SIG-M5 treated with dmso at 0.1 percent for 504 hours (cell line): ENCODE results near the gene STX1B.
A peak's percentile ranks its signal among the peaks of the same experiment; 100 is the strongest.

ENCODE experiments used
- DNase-seq: peaks from one replicate; lab custom pipeline; 2025; ENCODE audit not compliant: unreplicated experiment; lab: John Stamatoyannopoulos, UW

The STX1B gene

DNA sequence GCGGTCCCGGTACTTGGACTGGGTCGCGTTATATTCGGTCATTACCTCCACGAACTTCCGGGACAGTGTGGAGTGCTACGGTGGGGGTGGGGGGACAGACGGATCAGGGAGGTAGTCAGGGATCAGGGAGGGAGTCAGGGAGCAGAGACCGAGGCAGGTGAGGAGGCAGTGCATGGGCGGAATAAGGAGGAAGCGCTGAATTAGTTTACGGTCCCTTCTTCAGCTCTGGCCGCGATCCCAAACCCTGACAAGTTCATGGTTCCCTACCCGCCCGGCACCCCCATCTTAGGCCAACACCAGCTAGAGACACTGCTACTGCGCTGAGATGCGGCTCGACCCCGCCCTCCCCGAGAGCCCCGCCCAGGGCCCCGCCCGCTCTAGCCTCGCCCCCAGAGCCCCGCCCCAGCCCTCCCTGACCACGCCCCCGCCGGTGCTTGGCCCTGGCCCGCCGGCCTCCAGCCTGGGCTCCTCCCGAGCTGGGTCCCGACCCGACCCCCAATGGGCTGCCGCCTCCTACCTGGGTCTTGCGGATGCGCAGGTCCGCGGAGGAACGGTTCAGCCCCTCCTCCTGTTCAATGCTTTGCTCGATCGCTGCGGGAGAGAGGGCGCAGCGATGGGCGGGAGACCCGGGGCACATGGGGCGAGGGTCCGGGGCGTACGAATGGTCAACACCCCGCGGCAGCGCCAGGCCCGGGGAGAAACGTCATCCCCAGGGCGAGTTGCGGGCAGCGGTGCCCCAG lies 13.3 kb downstream of the STX1B start:
- DNase-seq, result peak; percentile 55

DNA sequence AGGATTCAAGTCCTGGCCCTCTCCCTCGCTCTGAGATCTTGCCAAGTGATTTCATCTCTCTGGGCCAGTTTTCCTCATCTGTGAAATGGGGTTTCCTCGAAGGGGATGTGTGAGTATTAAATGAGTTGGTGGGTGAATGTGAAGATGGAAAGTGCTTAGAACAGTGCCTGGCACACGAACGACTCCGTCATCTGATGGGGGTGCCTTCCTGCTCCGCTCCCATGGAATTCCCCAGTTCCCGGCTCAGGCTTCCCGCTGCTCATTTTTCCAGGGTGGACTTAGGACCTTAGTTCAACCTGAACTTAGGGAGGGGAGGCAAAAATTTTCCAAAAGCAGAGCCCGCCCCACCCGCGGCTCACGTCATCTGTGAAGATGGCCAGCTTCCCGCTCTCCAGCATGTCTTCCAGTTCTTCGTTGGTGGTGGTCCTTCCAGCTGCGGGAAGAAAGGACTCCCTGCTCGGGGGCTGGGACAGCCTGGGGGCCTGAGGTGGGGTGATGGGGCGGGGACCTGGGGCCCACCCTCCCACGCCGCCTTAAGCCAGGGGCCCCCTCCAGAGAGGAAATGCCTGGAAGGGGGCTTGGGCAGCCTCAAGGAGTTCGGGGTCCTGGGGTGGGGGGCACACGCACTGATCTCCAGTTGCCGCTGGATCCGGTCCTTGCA lies 14.0 kb downstream of the STX1B start:
- DNase-seq, result no peak

DNA sequence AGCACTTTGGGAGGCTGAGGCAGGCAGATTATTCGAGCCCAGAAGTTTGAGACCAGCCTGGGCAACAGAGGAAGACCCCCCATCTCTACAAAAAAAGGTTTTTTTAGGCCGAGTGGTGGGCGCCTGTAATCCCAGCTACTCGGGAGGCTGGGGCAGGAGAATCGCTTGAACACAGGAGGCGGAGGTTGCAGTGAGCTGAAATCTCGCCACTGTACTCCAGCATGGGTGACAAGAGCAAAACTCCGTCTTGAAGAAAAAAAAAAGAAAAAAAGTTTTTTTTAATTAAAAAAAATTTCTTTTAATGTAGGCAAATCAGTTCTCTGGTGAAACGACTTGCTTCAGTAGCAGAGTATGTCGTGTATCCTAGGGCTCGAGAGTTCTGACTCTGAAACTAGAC lies 14.5 kb downstream of the STX1B start:
- no peak for DNase-seq

DNA sequence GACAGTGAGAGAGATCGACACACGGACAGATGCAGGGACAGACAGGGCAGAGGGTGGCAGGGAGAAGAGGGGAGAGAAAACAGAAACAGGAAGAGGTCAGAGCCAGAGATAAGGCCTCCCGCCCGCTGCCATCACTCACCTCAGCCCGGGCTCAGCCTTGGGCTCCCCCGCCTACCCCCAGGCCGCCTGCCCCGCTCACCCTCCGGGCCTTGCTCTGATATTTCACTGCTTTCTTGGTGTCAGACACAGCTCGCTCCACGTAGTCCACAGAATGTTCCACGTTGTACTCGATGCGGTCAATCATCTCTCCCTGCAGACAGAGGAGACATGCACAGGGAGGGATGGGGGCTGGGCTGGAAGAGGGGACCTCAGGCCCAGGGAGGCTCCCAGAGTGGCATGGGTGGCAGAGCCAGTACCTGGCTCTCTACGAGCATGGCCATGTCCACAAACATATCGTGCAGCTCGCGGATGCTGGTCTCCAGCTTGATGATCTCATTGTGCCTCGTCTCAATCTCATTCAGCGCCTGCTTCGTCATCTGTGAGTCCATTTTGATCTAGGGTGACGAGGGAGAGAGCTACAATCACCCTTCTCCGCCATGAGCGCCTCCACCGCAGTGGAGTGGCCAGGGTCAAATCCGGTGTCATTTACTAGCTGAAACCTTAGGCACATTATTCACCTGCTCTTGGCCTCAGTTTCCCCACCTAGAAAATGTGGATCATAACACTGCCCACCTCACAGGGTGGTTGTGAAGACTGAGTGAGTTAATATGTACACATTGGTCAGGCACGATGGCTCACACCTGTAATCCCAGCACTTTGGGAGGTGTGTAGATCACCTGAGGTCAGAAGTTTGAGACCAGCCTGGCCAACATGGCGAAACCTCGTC lies 17.3 kb downstream of the STX1B start:
- DNase-seq, result no peak

DNA sequence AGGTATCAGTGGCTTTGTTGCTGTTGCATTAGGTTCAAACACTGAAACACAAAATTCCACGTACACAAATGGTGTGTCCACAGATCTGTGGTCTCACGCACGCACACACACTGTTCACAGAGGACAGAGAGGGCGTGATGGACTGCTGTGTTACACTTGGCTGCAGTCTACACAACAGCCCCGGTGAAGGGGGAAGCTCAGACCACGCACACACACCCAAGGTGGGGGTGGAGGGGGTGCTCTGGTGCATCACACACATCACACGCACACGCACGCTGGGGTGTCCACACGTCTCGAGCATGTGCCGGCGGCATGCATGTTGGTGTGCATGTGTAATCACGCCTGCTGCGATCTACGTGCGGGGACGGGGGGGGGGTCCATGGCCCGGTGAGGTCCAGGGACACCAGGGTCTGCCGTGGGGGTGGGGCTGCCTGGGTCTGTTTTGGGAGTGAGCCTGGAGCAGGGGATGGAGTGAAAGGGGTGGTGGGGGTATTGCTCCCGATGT lies 18.1 kb downstream of the STX1B start:
- no peak for DNase-seq

DNA sequence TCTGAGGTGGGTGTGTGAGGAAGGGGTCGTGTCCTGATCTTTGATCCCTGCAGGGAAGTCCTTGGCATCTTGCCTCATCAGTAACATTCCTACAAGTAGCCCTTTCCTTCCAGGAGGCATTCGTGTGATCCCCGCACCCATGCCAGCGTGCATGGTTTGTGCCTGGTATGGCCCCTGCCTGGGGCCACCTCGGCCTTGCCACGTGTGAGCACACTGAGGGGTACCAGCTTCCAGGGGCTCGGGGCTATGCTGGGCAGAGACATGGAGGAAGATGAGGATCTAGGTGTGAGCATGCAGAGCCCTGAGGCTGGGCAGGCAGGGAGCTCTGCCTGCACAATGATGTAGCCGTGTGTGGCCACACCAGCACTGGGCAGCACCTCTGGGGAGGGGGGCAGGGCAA lies 19.4 kb downstream of the STX1B start:
- no peak for DNase-seq

DNA sequence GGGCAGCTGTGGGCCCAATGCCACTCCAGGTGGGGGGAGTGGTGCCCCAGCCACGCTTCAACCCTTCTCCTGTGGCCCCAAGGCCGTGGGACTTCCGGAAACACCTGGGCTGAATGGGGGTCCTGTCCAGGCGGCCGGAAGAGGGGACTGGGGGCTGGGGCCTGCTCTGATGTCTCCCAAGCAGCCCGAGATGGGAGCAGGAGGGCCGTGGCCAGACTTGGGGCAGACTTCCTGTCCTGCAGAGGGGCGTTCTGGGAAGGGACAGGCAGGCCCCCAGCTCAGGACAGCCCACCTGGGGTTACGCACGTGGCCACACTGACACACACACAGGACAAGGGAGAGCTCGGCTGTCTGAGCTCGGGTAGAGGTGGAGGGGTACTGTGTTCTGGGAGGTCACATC lies 20.3 kb downstream of the STX1B start:
- no peak for DNase-seq

DNA sequence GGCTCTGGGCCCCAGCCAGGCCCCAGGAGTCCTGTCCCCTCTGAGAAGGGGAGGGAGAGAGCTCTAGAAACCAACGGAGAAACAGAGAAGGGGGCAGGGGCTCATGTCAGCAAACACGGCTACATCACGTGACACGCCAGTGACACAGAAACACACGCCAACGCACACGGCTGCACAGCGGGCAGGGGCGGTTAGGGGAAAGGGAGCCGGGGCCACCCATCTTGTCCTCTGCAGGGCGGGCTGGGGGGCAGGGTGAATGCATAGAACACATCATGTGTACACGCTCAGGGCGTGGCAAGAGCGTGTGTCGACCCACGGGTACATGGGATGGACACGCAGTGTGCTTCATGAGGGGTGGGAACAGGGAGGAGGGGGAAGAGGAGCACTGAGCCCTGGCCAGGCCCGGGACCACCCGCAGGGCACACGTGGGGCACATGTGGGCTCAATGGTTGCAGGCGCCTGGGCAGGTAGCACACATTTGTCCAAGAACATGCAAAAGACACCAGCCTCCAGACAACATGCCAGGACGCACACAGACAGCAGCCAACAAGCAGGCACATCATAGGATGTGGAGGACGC lies 20.9 kb downstream of the STX1B start:
- no peak for DNase-seq

DNA sequence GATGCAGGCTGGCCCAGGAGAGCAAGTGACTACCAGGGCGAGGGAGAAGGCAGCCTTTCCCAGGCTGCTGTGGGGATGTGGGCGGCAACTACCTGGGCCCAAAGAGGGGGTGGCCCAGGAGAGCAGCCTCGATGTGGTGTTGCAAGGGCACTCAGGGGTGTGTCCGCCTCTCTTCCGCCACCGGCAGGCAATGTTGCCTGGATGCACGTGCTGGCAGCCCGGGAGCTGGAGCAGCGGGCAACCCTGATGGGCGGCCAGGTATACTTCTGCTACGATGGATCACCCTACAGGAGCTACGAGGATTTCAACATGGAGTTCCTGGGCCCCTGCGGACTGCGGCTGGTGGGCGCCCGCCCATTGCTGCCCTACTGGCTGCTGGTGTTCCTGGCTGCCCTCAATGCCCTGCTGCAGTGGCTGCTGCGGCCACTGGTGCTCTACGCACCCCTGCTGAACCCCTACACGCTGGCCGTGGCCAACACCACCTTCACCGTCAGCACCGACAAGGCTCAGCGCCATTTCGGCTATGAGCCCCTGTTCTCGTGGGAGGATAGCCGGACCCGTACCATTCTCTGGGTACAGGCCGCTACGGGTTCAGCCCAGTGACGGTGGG lies 22.8 kb downstream of the STX1B start:
- DNase-seq, result no peak

DNA sequence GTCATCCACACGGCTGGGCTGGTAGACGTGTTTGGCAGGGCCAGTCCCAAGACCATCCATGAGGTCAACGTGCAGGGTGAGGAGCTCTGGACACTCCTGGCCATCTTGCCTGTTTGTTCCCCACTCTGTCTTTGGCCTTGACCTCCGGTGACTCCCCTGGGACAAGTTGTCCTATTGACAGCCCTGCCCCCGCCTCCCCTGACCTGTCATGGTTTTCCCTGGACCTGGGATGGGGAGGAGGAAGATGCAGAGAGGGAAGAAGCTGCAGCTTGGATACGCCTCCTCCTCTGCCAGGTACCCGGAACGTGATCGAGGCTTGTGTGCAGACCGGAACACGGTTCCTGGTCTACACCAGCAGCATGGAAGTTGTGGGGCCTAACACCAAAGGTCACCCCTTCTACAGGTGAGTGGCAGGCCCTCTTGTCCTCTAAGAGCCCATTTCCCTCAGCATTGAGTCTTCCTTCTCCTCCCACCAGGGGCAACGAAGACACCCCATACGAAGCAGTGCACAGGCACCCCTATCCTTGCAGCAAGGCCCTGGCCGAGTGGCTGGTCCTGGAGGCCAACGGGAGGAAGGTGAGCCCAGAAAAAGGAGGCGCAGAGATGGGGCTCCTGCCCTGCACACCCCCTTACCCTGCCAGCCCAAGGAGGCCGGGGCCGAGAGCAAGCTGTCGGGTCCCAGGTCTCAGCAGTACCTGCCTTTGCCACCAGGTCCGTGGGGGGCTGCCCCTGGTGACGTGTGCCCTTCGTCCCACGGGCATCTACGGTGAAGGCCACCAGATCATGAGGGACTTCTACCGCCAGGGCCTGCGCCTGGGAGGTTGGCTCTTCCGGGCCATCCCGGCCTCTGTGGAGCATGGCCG lies 24.1 kb downstream of the STX1B start:
- DNase-seq, result no peak

DNA sequence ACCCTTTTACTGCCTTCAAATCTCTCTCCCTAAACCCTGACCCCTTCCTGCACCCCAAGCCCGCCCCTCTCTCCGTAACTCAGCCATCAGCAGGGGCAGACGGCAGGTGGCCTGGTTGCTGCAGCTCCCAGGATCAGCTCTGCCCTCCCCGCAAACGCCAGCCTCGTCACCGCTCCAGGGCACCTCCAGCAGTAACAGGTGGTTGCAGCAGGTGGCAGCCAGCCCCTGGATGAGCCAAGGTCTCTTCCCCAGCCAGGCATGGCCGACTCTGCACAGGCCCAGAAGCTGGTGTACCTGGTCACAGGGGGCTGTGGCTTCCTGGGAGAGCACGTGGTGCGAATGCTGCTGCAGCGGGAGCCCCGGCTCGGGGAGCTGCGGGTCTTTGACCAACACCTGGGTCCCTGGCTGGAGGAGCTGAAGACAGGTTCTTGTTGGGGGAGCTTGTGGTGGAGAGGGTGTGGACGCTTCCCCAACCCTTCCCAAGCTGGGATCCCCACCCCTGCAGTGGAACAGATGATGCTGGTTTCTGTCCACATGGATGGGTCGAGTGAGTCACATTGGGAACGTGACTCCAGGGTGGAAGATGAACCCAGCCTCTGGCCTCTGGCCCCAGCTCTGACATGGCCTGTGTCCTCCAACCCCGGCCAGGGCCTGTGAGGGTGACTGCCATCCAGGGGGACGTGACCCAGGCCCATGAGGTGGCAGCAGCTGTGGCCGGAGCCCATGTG lies 24.9 kb downstream of the STX1B start:
- peak; percentile 31 for DNase-seq

DNA sequence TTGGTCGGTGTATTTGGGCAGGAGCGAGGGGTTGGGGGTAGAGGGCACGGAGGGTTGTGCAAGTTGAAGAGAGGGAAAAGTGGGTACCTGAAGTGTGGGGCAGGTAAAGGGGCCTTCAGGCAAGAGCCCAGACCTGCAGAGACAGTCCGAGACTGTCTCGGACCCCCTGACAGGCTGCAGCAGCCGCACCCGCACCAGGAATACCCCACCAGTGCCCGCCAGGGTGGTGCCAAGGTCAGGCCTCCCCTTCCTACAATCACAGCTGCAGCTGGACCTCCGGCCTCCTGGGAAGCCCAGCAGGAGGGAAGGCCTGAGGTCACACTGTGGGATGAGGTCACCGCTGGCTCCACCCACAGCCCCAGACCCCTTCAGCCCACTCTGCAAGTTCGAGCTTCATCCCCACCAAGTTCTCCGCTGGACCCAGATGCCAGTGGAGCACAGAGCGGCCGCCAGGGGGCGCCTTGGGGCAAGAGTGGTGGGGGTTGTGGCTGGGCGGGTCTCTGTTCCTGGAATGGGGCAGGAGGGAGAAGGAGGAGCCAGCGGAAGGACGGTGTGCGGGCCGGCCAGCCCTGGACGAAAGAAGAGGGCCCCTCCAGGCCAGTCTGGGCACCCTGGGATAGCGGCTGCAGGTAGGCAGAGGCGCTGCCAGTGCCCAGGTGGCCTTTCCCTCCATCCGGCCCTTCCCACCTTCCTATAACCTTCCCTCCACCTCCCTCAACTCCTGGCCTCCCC lies 25.6 kb downstream of the STX1B start, which contains the start of gene HSD3B7:
Gene HSD3B7, plus strand, starts transcription at position 539 of the 732 bp plus-strand sequence. CDS start 452 bp downstream, outside the sequence.
- peak; percentile 49 for DNase-seq

DNA sequence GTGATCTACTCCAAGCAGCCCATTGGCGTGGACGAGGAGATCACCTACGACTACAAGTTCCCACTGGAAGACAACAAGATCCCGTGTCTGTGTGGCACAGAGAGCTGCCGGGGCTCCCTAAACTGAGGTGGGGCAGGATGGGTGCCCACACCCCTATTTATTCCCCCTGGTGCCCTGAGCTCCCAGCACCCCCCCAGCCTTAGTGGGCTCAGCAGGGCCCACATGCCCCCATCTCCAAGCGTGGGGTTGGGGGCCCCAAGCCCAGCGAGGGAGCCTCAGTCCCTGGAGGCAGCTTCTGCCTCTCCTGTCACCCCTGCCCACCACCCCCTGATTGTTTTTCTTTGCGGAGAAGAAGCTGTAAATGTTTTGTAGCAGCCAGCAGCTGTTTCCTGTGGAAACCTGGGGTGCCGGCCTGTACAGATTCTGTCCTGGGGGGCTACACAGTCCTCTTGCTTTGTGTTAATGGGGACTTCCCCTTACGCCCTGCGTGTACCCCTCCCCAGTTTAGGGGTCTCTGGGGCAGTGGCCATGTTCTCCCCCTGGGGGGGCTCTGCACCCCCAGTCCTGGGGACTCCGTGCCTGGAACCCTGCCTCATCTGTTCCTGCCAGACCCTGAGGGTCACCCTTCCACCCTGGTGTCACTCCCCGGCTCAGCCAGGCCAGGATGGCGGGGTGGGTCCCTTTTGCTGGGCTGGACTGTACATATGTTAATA lies 26.4 kb downstream of the STX1B start:
- DNase-seq, result no peak

DNA sequence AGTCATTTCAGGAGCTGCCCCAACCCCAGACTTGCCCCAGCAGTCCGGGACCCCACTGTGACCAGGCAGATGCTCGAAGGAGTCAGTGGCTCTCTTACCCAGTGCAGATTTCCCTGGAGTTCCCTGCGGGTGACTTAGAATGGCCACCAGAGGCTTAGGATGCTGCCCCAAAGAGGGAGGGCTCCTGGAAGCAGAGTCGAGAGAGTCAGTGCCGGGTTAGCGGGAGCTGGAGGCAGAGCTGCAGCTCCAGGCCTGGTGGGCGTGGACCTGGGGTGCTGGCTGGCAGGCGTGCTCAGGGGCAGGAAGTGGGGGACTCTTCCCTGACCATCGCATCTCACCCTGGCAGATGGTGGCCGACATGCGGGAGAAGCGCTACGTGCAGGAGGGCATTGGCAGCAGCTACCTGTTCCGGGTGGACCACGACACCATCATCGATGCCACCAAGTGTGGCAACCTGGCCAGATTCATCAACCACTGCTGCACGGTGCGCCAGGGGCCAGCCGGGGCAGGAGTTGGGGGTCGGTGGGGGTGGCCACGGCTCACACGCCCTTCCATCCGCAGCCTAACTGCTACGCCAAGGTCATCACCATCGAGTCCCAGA lies 27.0 kb downstream of the STX1B start:
- no peak for DNase-seq

DNA sequence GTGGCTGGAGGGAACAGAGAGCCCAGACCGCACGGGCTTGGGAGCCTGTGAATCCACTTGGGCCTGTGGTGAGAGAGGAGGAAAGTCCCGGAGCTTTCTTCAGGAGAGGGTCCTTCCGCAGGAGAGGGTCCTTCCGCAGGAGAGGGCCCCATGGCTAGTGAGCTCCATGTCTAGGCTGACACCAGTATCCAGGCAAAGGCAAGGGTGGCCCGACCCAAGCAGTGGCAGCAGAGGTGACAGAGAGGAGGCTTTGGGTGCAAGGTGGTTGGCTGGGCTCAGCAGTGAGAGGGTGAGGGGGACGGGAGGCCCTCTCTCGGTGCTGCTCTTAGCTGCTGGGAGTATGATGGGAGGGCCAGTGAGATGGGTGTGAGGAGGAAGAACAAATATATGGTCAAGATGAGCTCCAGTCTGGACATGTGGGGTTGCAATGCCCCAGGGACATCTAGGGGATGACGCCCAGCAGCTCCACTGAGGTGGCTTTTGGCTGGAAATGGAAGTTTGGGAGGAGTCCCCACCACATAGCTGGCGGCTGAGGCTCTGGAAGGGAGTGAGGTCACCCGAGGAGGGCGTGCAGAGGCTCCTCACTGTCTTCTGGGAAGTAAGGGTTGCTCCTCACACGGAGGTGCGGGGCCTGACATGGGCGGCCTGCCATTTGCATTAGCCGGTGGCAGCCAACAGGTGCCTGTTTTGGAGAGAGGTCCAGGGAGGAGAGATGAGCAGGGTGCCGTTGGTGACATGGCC lies 27.7 kb downstream of the STX1B start:
- DNase-seq, result no peak

DNA sequence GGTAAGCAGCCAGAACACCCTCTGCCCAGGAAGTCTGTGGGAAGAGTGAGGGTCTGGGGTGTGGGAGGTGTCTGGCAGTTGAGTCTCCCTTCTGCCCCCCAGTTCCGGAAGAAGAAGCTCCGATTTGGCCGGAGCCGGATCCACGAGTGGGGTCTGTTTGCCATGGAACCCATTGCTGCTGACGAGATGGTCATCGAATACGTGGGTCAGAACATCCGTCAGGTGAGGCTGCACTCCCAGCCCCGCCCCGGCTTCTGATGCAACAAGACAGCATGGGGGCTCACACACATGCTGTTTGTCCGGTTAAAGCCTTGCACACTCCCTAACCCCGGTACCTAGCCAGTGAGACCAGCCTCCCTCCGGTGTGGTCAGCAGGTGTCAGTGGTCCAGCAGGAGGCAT lies 29.5 kb downstream of the STX1B start:
- DNase-seq, result no peak

DNA sequence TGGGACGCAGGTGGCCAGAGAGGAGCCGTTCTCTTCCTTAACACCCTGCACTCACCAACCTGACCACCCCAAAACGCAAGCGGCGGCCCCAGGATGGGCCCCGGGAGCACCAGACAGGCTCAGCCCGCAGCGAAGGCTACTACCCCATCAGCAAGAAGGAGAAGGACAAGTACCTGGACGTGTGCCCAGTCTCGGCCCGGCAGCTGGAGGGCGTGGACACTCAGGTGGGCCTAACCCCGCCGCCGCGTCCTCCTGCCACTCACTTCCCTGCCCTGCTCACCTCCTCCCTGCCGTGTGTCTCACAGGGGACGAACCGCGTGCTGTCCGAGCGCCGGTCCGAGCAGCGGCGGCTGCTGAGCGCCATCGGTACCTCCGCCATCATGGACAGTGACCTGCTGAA lies 30.0 kb downstream of the STX1B start:
- no peak for DNase-seq
